ENCODE results near the gene CD6.

- TF ChIP-seq CTCF (IDR thresholded peaks at IDR 0.05) (no peak), POLR2A (IDR thresholded peaks at IDR 0.05) (no peak)
Observed at GRCh38 chr11:61002598-61002997, 31.1 kb downstream of the CD6 start.

Data from heart left ventricle (tissue), 13 donors.